ENCODE results near the gene C16orf78. TPM values are rescaled to one million over a fixed set of nuclear protein-coding genes. Genes with fewer than 3 reads are reported as not detected.
"Not testable (repeated sequence)": the region's sequence is repeated elsewhere in the genome, so short reads cannot be mapped to it uniquely, and the experiment has no call there.

Gene C16orf78
- total RNA-seq, 1 experiment from 2014 or later: not detected

DNA sequence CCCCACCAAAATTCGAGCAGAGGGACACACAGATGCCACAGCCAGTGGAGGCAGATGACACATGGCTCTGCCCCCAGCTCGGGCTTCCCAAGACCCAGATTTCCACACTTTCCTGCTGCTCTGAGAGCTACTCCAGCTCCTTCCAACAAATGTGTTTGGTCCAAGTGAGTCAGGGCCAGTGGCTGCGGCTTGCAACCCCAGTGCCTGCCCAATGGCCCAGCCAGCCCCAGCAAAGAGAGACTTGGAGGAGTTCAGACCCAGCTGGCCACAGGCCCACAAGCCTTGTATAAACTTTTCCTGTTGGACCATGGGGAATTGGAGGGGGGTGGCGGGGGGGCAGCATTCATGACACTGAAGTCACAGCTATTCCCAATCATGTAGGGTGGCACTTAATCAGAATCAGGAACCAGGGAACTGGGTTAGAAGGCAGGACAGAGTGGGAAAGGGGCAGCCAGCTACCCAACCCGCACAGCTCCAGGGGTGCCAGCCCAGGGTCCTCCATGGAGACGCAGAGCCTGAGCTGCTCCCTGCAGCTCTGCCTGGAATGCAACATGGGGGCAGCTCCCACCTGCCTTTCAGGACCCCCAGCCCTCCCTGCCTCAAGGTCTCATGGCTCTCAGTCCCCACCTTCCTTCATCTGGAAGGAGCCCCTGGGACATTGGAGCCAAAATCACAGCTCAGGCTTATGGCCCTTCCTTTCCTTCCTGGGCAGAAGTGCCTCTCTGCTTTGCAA lies 17.5 kb upstream of the C16orf78 start:
- Histone ChIP-seq H3K27ac (ENCODE audit: low read depth, low read length, poor library complexity, severe bottlenecking) (no peak overlapping the region), H3K9me3 (ENCODE audit: low read depth, low read length, poor library complexity, severe bottlenecking) (no peaks in the 10 kb centered on the region), H3K4me3 (ENCODE audit: low read depth, low read length, poor library complexity, severe bottlenecking) (no peak overlapping the region), H3K4me1 (ENCODE audit: insufficient read depth, low read length, poor library complexity, severe bottlenecking) (peaks cover 7% of the 10 kb centered on the region), H3K36me3 (ENCODE audit: insufficient read depth, low read length, poor library complexity, severe bottlenecking) (no peaks in the 10 kb centered on the region), H3K27me3 (replicated peaks; ENCODE audit: insufficient read depth, low read depth, low read length, poor library complexity) (peaks cover 16% of the 10 kb centered on the region)
- POLR2A ChIA-PET (ENCODE audit: low non-redundant PET): no interaction called here
- intact Hi-C loops (cut with micrococcal nuclease; ENCODE audit: unreplicated experiment): no loop called here
- CTCF ChIA-PET: no interaction called here
- DNase-seq (ENCODE audit: low spot score): no peak
- no TSS peak for BruUV-seq (replicated peaks)
- TF ChIP-seq, protein P1, sequence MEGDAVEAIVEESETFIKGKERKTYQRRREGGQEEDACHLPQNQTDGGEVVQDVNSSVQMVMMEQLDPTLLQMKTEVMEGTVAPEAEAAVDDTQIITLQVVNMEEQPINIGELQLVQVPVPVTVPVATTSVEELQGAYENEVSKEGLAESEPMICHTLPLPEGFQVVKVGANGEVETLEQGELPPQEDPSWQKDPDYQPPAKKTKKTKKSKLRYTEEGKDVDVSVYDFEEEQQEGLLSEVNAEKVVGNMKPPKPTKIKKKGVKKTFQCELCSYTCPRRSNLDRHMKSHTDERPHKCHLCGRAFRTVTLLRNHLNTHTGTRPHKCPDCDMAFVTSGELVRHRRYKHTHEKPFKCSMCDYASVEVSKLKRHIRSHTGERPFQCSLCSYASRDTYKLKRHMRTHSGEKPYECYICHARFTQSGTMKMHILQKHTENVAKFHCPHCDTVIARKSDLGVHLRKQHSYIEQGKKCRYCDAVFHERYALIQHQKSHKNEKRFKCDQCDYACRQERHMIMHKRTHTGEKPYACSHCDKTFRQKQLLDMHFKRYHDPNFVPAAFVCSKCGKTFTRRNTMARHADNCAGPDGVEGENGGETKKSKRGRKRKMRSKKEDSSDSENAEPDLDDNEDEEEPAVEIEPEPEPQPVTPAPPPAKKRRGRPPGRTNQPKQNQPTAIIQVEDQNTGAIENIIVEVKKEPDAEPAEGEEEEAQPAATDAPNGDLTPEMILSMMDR (conservative IDR thresholded peaks at IDR 0.05; ENCODE audit: low read depth, low read length): no peak
- no peak for TF ChIP-seq EZH2 (IDR thresholded peaks at IDR 0.05; ENCODE audit: borderline replicate concordance, low read depth, low read length, poor library complexity, severe bottlenecking)

DNA sequence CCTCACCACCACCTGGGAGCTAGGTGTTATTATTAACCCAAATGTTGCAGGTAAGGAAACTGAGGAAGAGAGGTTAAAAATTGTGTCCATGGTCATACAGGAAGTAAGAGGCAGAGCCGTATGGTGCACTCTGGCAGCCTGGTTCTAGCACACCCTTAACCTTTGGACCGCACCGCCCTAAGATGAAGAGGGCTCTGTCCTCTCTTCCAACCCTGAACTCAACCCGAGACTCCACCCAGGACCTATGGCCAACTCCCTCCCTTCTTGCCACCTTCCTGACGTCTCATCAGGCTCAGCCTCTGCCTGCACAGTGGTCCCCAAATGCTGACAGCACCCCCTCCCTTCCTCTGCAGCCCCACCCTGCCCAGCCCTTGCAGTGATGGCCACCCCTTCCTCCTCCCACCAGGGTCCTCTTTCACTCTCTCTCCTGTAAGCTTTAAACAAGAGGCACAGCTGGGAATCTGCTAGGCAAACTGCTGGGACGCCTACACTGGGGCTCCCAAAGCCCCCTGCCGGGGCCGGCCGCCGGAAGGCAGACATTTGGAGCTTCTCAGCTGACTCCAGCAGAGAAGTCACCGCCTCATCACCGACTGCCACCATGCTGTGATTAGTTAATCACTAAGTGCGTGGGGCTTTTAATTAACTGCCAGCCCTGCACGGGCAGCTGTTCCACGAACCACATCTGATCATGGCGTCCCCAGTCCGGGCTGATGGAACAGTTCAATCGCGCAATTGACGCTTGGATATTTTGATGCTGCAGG lies 16.7 kb upstream of the C16orf78 start:
- Histone ChIP-seq H3K9me3 (ENCODE audit: low read depth, low read length, poor library complexity, severe bottlenecking) (no peaks in the 10 kb centered on the region), H3K27me3 (replicated peaks; ENCODE audit: insufficient read depth, low read depth, low read length, poor library complexity) (peaks cover 16% of the 10 kb centered on the region), H3K4me1 (ENCODE audit: insufficient read depth, low read length, poor library complexity, severe bottlenecking) (peaks cover 7% of the 10 kb centered on the region), H3K36me3 (ENCODE audit: insufficient read depth, low read length, poor library complexity, severe bottlenecking) (no peaks in the 10 kb centered on the region), H3K4me3 (ENCODE audit: low read depth, low read length, poor library complexity, severe bottlenecking) (no peak overlapping the region), H3K27ac (ENCODE audit: low read depth, low read length, poor library complexity, severe bottlenecking) (no peak overlapping the region)
- TF ChIP-seq EZH2 (IDR thresholded peaks at IDR 0.05; ENCODE audit: borderline replicate concordance, low read depth, low read length, poor library complexity, severe bottlenecking): no peak
- TF ChIP-seq, protein P1 (conservative IDR thresholded peaks at IDR 0.05; ENCODE audit: low read depth, low read length): no peak
- intact Hi-C loops (cut with micrococcal nuclease; ENCODE audit: unreplicated experiment): no loop called here
- peak; percentile 66 for DNase-seq (ENCODE audit: low spot score)
- CTCF ChIA-PET: no interaction called here
- no TSS peak for BruUV-seq (replicated peaks)
- POLR2A ChIA-PET (ENCODE audit: low non-redundant PET): interaction anchor here (0.5 kb wide), 1 partner anchor 1587 kb away, joined by 8 read pairs; no protein-coding TSS in a partner anchor

DNA sequence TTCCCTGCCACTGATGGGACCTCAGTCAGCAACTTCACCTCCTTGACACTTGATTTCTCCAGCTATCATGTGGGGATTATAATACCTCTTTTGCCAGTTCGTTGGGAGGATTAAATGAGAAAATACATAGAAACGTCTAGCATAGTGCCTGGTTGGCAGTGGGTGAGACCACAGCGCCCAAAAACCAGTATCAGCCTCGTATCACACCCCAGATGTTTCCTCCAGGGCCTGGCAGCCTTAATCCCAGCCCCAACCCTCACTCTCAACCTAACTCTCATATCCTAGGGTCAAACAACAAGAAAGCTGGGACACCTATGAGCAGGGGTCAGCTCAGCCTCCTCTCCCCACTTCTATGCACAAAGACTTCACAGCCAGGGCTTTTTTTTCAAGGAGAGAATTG lies 14.0 kb upstream of the C16orf78 start:
- TF ChIP-seq, protein P1 (conservative IDR thresholded peaks at IDR 0.05; ENCODE audit: low read depth, low read length): no peak
- no peak for TF ChIP-seq EZH2 (IDR thresholded peaks at IDR 0.05; ENCODE audit: borderline replicate concordance, low read depth, low read length, poor library complexity, severe bottlenecking)
- BruUV-seq (replicated peaks): no TSS peak
- DNase-seq (ENCODE audit: low spot score): no peak
- Histone ChIP-seq H3K27me3 (replicated peaks; ENCODE audit: insufficient read depth, low read depth, low read length, poor library complexity) (peaks cover 16% of the 10 kb centered on the region), H3K4me3 (ENCODE audit: low read depth, low read length, poor library complexity, severe bottlenecking) (no peak overlapping the region), H3K9me3 (ENCODE audit: low read depth, low read length, poor library complexity, severe bottlenecking) (no peaks in the 10 kb centered on the region), H3K27ac (ENCODE audit: low read depth, low read length, poor library complexity, severe bottlenecking) (no peak overlapping the region), H3K4me1 (ENCODE audit: insufficient read depth, low read length, poor library complexity, severe bottlenecking) (peaks cover 7% of the 10 kb centered on the region), H3K36me3 (ENCODE audit: insufficient read depth, low read length, poor library complexity, severe bottlenecking) (no peaks in the 10 kb centered on the region)
- intact Hi-C loops (cut with micrococcal nuclease; ENCODE audit: unreplicated experiment): no loop called here
- POLR2A ChIA-PET (ENCODE audit: low non-redundant PET): no interaction called here
- CTCF ChIA-PET: no interaction called here

DNA sequence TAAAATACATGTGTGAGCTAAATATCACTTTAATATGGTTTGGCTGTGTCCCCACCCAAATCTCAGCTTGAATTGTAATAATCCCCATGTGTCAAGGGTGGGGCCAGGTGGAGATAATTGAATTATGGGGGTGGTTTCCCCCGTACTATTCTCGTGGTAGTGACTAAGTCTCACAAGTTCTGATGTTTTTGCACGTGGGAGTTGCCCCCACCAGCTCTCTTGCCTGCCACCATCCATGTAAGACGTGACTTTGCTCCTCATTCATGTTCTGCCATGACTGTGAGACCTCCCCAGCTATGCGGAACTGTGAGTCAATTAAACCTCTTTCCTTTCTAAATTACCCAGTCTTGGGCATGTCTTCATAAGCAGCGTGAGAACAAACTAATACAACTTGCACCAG lies 11.9 kb upstream of the C16orf78 start:
- DNase-seq (ENCODE audit: low spot score); intact Hi-C loops (cut with micrococcal nuclease; ENCODE audit: unreplicated experiment); H3K36me3 ChIP-seq (ENCODE audit: insufficient read depth, low read length, poor library complexity, severe bottlenecking); BruUV-seq (replicated peaks); H3K4me3 ChIP-seq (ENCODE audit: low read depth, low read length, poor library complexity, severe bottlenecking); H3K9me3 ChIP-seq (ENCODE audit: low read depth, low read length, poor library complexity, severe bottlenecking); CTCF ChIA-PET; H3K4me1 ChIP-seq (ENCODE audit: insufficient read depth, low read length, poor library complexity, severe bottlenecking); POLR2A ChIA-PET (ENCODE audit: low non-redundant PET); H3K27ac ChIP-seq (ENCODE audit: low read depth, low read length, poor library complexity, severe bottlenecking): not testable (repeated sequence)
- H3K27me3 ChIP-seq (replicated peaks; ENCODE audit: insufficient read depth, low read depth, low read length, poor library complexity): peaks cover 16% of the 10 kb centered on the region

All from A673 (cell line).